ENCODE measurements around the gene KCP. TPM values are rescaled to one million over a fixed set of nuclear protein-coding genes. Genes with fewer than 3 reads are reported as not detected.
"Not testable (repeated sequence)": the region's sequence is repeated elsewhere in the genome, so short reads cannot be mapped to it uniquely, and the experiment has no call there.

KCP gene
- total RNA-seq, 1 experiment from 2014 or later: 1.6 TPM

- H3K9ac ChIP-seq (ENCODE audit: low read length): no peak overlapping the region
- H4K20me1 ChIP-seq (ENCODE audit: insufficient read depth, low read depth, low read length): no peaks in the 10 kb centered on the region
- no peak overlapping the region for H3K27ac ChIP-seq (ENCODE audit: low read length)
- no peak for DNase-seq
- no peak overlapping the region for H3K4me2 ChIP-seq (ENCODE audit: low read depth, low read length, poor library complexity, severe bottlenecking)
- no peaks in the 10 kb centered on the region for H3K79me2 ChIP-seq (ENCODE audit: low read length)
- H2AFZ ChIP-seq (ENCODE audit: low read length): no peak overlapping the region
- peaks cover under 1% of the 10 kb centered on the region for H3K4me1 ChIP-seq (ENCODE audit: low read length)
- H3K36me3 ChIP-seq (ENCODE audit: insufficient read depth, low read length): no peaks in the 10 kb centered on the region
- H3K9me3 ChIP-seq (ENCODE audit: low read length): no peaks in the 10 kb centered on the region
- no peak overlapping the region for H3K4me3 ChIP-seq (ENCODE audit: low read length)
- H3K9me2 ChIP-seq (replicated peaks; ENCODE audit: insufficient read depth, low read length): no peaks in the 10 kb centered on the region
- no peaks in the 10 kb centered on the region for H3K27me3 ChIP-seq (ENCODE audit: low read length)
Observed at GRCh38 chr7:128913870-128914565, 3.5 kb upstream of the KCP start.

GRCh38 chr7:128912709-128913495 is 2.4 kb upstream of the KCP start:
- H3K4me3 ChIP-seq (ENCODE audit: low read length); DNase-seq; H2AFZ ChIP-seq (ENCODE audit: low read length); H3K9ac ChIP-seq (ENCODE audit: low read length); H3K9me3 ChIP-seq (ENCODE audit: low read length); H3K27me3 ChIP-seq (ENCODE audit: low read length); H3K4me1 ChIP-seq (ENCODE audit: low read length); H3K9me2 ChIP-seq (replicated peaks; ENCODE audit: insufficient read depth, low read length); H3K27ac ChIP-seq (ENCODE audit: low read length); H3K4me2 ChIP-seq (ENCODE audit: low read depth, low read length, poor library complexity, severe bottlenecking); H3K36me3 ChIP-seq (ENCODE audit: insufficient read depth, low read length); H4K20me1 ChIP-seq (ENCODE audit: insufficient read depth, low read depth, low read length); H3K79me2 ChIP-seq (ENCODE audit: low read length): not testable (repeated sequence)

- DNase-seq: no peak
- no peak overlapping the region for H3K4me3 ChIP-seq (ENCODE audit: low read length)
- no peaks in the 10 kb centered on the region for H4K20me1 ChIP-seq (ENCODE audit: insufficient read depth, low read depth, low read length)
Observed at GRCh38 chr7:128912281-128912680, 1.8 kb upstream of the KCP start.

DNA sequence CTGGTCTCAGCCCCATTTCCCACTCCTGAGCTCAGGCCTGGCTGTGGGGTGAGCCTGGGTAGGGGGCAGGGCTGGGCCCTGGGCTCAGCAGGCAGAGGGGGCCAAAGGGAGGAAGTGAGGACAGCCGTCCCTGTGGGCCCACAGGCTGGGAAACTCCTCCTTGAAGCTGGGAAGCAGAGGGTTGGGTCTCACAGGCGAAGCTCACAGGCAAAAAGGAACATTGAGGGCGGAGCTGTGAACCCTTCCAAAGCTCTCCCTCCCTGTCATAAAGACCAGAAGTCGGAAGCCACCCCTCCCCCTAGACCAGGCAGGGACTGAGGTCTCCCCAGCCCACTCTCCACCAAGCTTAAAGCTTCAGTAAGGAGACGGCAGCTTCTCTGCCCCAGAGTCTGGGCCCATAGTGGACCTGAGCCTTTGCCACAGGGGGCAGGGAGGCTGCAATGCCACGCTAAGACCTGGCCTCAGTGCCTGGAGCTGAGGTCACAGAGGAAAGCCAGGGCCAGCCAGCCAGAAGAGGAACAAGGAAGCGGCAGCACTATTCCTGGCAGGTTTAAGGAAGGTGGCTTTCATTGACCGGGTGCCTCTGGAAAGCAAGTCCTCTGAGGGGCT is 1.0 kb upstream of the KCP start:
- H2AFZ ChIP-seq (ENCODE audit: low read length): no peak overlapping the region

More at GRCh38 chr7:128912281-128912680, 1.8 kb upstream of the KCP start:
- no peaks in the 10 kb centered on the region for H3K79me2 ChIP-seq (ENCODE audit: low read length)
- H3K4me2 ChIP-seq (ENCODE audit: low read depth, low read length, poor library complexity, severe bottlenecking): no peak overlapping the region
- H3K27me3 ChIP-seq (ENCODE audit: low read length): no peaks in the 10 kb centered on the region
- no peaks in the 10 kb centered on the region for H3K4me1 ChIP-seq (ENCODE audit: low read length)
- H2AFZ ChIP-seq (ENCODE audit: low read length): no peak overlapping the region
- no peaks in the 10 kb centered on the region for H3K9me2 ChIP-seq (replicated peaks; ENCODE audit: insufficient read depth, low read length)
- H3K27ac ChIP-seq (ENCODE audit: low read length): no peak overlapping the region
- H3K9ac ChIP-seq (ENCODE audit: low read length): no peak overlapping the region
- no peaks in the 10 kb centered on the region for H3K9me3 ChIP-seq (ENCODE audit: low read length)
- no peaks in the 10 kb centered on the region for H3K36me3 ChIP-seq (ENCODE audit: insufficient read depth, low read length)

GRCh38 chr7:128909625-128910568 is 612 bp downstream of the KCP start:
- H3K4me1 ChIP-seq (ENCODE audit: low read length): no peaks in the 10 kb centered on the region
- H3K27ac ChIP-seq (ENCODE audit: low read length): no peak overlapping the region
- no peaks in the 10 kb centered on the region for H3K27me3 ChIP-seq (ENCODE audit: low read length)
- no peak overlapping the region for H3K9ac ChIP-seq (ENCODE audit: low read length)
- H3K4me2 ChIP-seq (ENCODE audit: low read depth, low read length, poor library complexity, severe bottlenecking): no peak overlapping the region
- H3K79me2 ChIP-seq (ENCODE audit: low read length): no peaks in the 10 kb centered on the region
- no peak for DNase-seq
- no peak overlapping the region for H2AFZ ChIP-seq (ENCODE audit: low read length)
- H4K20me1 ChIP-seq (ENCODE audit: insufficient read depth, low read depth, low read length): no peaks in the 10 kb centered on the region
- no peaks in the 10 kb centered on the region for H3K9me3 ChIP-seq (ENCODE audit: low read length)
- H3K4me3 ChIP-seq (ENCODE audit: low read length): no peak overlapping the region
- no peaks in the 10 kb centered on the region for H3K9me2 ChIP-seq (replicated peaks; ENCODE audit: insufficient read depth, low read length)
- H3K36me3 ChIP-seq (ENCODE audit: insufficient read depth, low read length): no peaks in the 10 kb centered on the region

More for the DNA sequence above, 1.0 kb upstream of the KCP start:
- no peaks in the 10 kb centered on the region for H3K36me3 ChIP-seq (ENCODE audit: insufficient read depth, low read length)
- H4K20me1 ChIP-seq (ENCODE audit: insufficient read depth, low read depth, low read length): no peaks in the 10 kb centered on the region
- no peak overlapping the region for H3K9ac ChIP-seq (ENCODE audit: low read length)
- no peaks in the 10 kb centered on the region for H3K79me2 ChIP-seq (ENCODE audit: low read length)
- DNase-seq: no peak
- H3K9me2 ChIP-seq (replicated peaks; ENCODE audit: insufficient read depth, low read length): no peaks in the 10 kb centered on the region
- H3K4me1 ChIP-seq (ENCODE audit: low read length): no peaks in the 10 kb centered on the region
- no peak overlapping the region for H3K27ac ChIP-seq (ENCODE audit: low read length)
- no peak overlapping the region for H3K4me2 ChIP-seq (ENCODE audit: low read depth, low read length, poor library complexity, severe bottlenecking)
- H3K4me3 ChIP-seq (ENCODE audit: low read length): no peak overlapping the region
- no peaks in the 10 kb centered on the region for H3K9me3 ChIP-seq (ENCODE audit: low read length)
- no peaks in the 10 kb centered on the region for H3K27me3 ChIP-seq (ENCODE audit: low read length)

GRCh38 chr7:128908750-128909624 is 1.5 kb downstream of the KCP start:
- no peaks in the 10 kb centered on the region for H3K9me2 ChIP-seq (replicated peaks; ENCODE audit: insufficient read depth, low read length)
- DNase-seq: no peak

GRCh38 chr7:128906766-128907559 is 3.5 kb downstream of the KCP start:
- Histone ChIP-seq H3K27me3 (ENCODE audit: low read length) (no peaks in the 10 kb centered on the region), H3K4me2 (ENCODE audit: low read depth, low read length, poor library complexity, severe bottlenecking) (no peak overlapping the region), H3K36me3 (ENCODE audit: insufficient read depth, low read length) (no peaks in the 10 kb centered on the region), H4K20me1 (ENCODE audit: insufficient read depth, low read depth, low read length) (no peaks in the 10 kb centered on the region), H3K27ac (ENCODE audit: low read length) (no peak overlapping the region), H2AFZ (ENCODE audit: low read length) (no peak overlapping the region), H3K9me3 (ENCODE audit: low read length) (no peaks in the 10 kb centered on the region), H3K4me1 (ENCODE audit: low read length) (no peaks in the 10 kb centered on the region), H3K79me2 (ENCODE audit: low read length) (no peaks in the 10 kb centered on the region), H3K9ac (ENCODE audit: low read length) (no peak overlapping the region), H3K4me3 (ENCODE audit: low read length) (no peak overlapping the region), H3K9me2 (replicated peaks; ENCODE audit: insufficient read depth, low read length) (no peaks in the 10 kb centered on the region)
- DNase-seq: peak; percentile 49

More at GRCh38 chr7:128908750-128909624, 1.5 kb downstream of the KCP start:
- H3K79me2 ChIP-seq (ENCODE audit: low read length): no peaks in the 10 kb centered on the region
- H3K27me3 ChIP-seq (ENCODE audit: low read length): no peaks in the 10 kb centered on the region
- H3K4me3 ChIP-seq (ENCODE audit: low read length): no peak overlapping the region
- no peak overlapping the region for H3K27ac ChIP-seq (ENCODE audit: low read length)
- H3K4me1 ChIP-seq (ENCODE audit: low read length): no peaks in the 10 kb centered on the region
- H4K20me1 ChIP-seq (ENCODE audit: insufficient read depth, low read depth, low read length): no peaks in the 10 kb centered on the region
- no peak overlapping the region for H3K9ac ChIP-seq (ENCODE audit: low read length)
- no peak overlapping the region for H3K4me2 ChIP-seq (ENCODE audit: low read depth, low read length, poor library complexity, severe bottlenecking)
- H3K9me3 ChIP-seq (ENCODE audit: low read length): no peaks in the 10 kb centered on the region
- H3K36me3 ChIP-seq (ENCODE audit: insufficient read depth, low read length): no peaks in the 10 kb centered on the region
- H2AFZ ChIP-seq (ENCODE audit: low read length): no peak overlapping the region
